Measurements from ENCODE around the gene GLRX5. TPM values are rescaled to one million over a fixed set of nuclear protein-coding genes. Genes with fewer than 3 reads are reported as not detected.

Gene GLRX5
- total RNA-seq, 1 experiment from 2014 or later, result 60.1 TPM

- Histone ChIP-seq H2AFZ (ENCODE audit: low read depth, low read length, poor library complexity, severe bottlenecking) (no peak overlapping the region), H3K27me3 (ENCODE audit: insufficient read depth, low read length) (no peaks in the 10 kb centered on the region), H3K36me3 (ENCODE audit: control insufficient read depth in 1 of 2, insufficient read depth in 2 of 2, low read length in 2 of 2) (no peaks in the 10 kb centered on the region), H3K9me3 (ENCODE audit: control insufficient read depth in 1 of 2, insufficient read depth in 1 of 2, low read depth in 1 of 2, low read length in 2 of 2) (no peaks in the 10 kb centered on the region), H3K9me2 (ENCODE audit: insufficient read depth) (no peaks in the 10 kb centered on the region), H4K20me1 (ENCODE audit: insufficient read depth) (no peaks in the 10 kb centered on the region), H3K79me2 (ENCODE audit: insufficient read depth, low read length) (no peaks in the 10 kb centered on the region), H3K9ac (ENCODE audit: low read length) (no peak overlapping the region), H3K4me2 (ENCODE audit: low read length) (no peak overlapping the region), H3K4me1 (ENCODE audit: control insufficient read depth in 1 of 2, insufficient read depth in 2 of 2, low read length in 2 of 2) (peaks cover 0 to 16% of the 10 kb centered on the region in 2 experiments; a peak in 2 of 4 replicates), H3K27ac (ENCODE audit: low read depth, low read length) (no peak overlapping the region), H3K4me3 (replicated peaks in 1 of 2; ENCODE audit: low read depth in 1 of 2, low read length in 2 of 2) (no peak overlapping the region)
- BruUV-seq (replicated peaks), result no TSS peak
- ChIA-PET CTCF (no interaction called here), RAD21 (ENCODE audit: low non-redundant PET in 1 of 2, low total read pairs in 2 of 2, uncharacterized antibody in 2 of 2, unreplicated experiment in 2 of 2) (no interaction called here), POLR2A (no interaction called here)
- TF ChIP-seq SRF (IDR thresholded peaks at IDR 0.05; ENCODE audit: low read depth), result no peak
- TF ChIP-seq YY1 (IDR thresholded peaks at IDR 0.05; ENCODE audit: extremely low read depth, insufficient replicate concordance, low read depth, low read length), result no peak
- no peak for TF ChIP-seq ZNF274 (IDR thresholded peaks at IDR 0.05; ENCODE audit: low read depth, low read length)
- no peak for TF ChIP-seq FOSL1 (IDR thresholded peaks at IDR 0.05; ENCODE audit: low read depth)
- TF ChIP-seq MAX (IDR thresholded peaks at IDR 0.05), result no peak
- TF ChIP-seq TCF7L2 (IDR thresholded peaks at IDR 0.05; ENCODE audit: borderline replicate concordance, extremely low read depth, insufficient read depth, insufficient read length), result no peak
- no peak for TF ChIP-seq POLR2A (IDR thresholded peaks at IDR 0.05; ENCODE audit: borderline replicate concordance, extremely low read depth, insufficient read depth, insufficient read length)
- TF ChIP-seq CBX3 (IDR thresholded peaks at IDR 0.05; ENCODE audit: low read depth), result no peak
- no peak for TF ChIP-seq ATF3 (IDR thresholded peaks at IDR 0.05)
- TF ChIP-seq EZH2 (IDR thresholded peaks at IDR 0.05), result no peak
- TF ChIP-seq EGR1 (IDR thresholded peaks at IDR 0.05; ENCODE audit: low read depth), result no peak
- TF ChIP-seq SP1 (IDR thresholded peaks at IDR 0.05; ENCODE audit: low read depth), result no peak
- TF ChIP-seq CEBPB (IDR thresholded peaks at IDR 0.05; ENCODE audit: low read depth), result no peak
- no peak for TF ChIP-seq ELF1 (IDR thresholded peaks at IDR 0.05; ENCODE audit: borderline replicate concordance, low read depth)
- no peak for TF ChIP-seq REST (IDR thresholded peaks at IDR 0.05; ENCODE audit: low read depth)
- DNase-seq (ENCODE audit: low read depth, low spot score) (no peak), ATAC-seq (no peak)
- intact Hi-C loops (cut with micrococcal nuclease), result no loop called here
Measured at GRCh38 chr14:95489214-95490137, 45.4 kb upstream of the GLRX5 start.
